Sigmoid colon (tissue), 7 donors: ENCODE data around the gene JAG1. TPM values are rescaled to one million over a fixed set of nuclear protein-coding genes. Genes with fewer than 3 reads are reported as not detected.

ENCODE experiments used
- DNase-seq: peaks from one replicate; pipeline ENCODE4 v3.0.0-alpha.2; 2019
- H3K27ac ChIP-seq, 4 donors: fragments of 200-600 bp; sonication (generic); one replicate each; pipeline ENCODE4 v1.5.1; 2016 to 2019; ENCODE audit warnings: mild to moderate bottlenecking in 1 of 4
- H3K27me3 ChIP-seq, 3 donors: fragments of 200-600 bp; sonication (generic); one replicate each; pipeline ENCODE4 v1.5.1; 2019; ENCODE audit warnings: mild to moderate bottlenecking in 1 of 3
- H3K36me3 ChIP-seq, 4 donors: fragments of 200-600 bp; sonication (generic); one replicate each; pipeline ENCODE4 v1.5.1; 2016 to 2019
- H3K4me1 ChIP-seq, 4 donors: fragments of 200-600 bp; sonication (generic); one replicate each; pipeline ENCODE4 v1.5.1; 2017 to 2019
- H3K4me3 ChIP-seq, 4 donors: fragments of 200-600 bp; sonication (generic); one replicate each; pipeline ENCODE4 v1.5.1; 2017 to 2019; ENCODE audit warnings: mild to moderate bottlenecking in 2 of 4, moderate library complexity in 1 of 4
- H3K9me3 ChIP-seq, 4 donors: fragments of 200-600 bp in 3 of 4; sonication (generic) in 3 of 4; one replicate each; pipeline versions ENCODE4 v1.5.1 to v1.6.1; 2013 to 2019
- EP300 ChIP-seq, 4 donors: sonication (generic); formaldehyde crosslinking; IDR thresholded peaks; one replicate each; pipeline ENCODE4 v1.6.1; 2017; ENCODE audit warnings: antibody characterized with exemption in 4 of 4
- POLR2A ChIP-seq, 2 donors: fragments of 450-650 bp; IDR thresholded peaks; one replicate each; pipeline ENCODE4 v1.6.1; 2016; ENCODE audit warnings: antibody characterized with exemption in 2 of 2, mild to moderate bottlenecking in 2 of 2, moderate library complexity in 2 of 2
- POLR2AphosphoS5 ChIP-seq, 4 donors: sonication (generic); formaldehyde crosslinking; IDR thresholded peaks; one replicate each; pipeline ENCODE4 v1.6.1; 2017; ENCODE audit warnings: antibody characterized with exemption in 4 of 4
- WGBS, 2 donors: extraction: QIAGEN DNeasy Blood & Tissue Kit; methylation state at CpG; one replicate each; pipeline ENCODE4 v1.1.7; 2013; 5-methylcytosine and 5-hydroxymethylcytosine counted together
- intact Hi-C: fragments of 100-400 bp; cut with DNase I; formaldehyde crosslinking; loops from one replicate; pipeline ENCODE4 v1.15.1; 2023
- polyA plus RNA-seq, 3 donors: library from polyadenylated mRNA; stranded (reverse); fragments of 200-250 nt; gene quantifications; one replicate each; pipeline ENCODE4 v1.2.3, GENCODE V29; 2013
- total RNA-seq, 4 donors: library from RNA; depleted of rRNA; stranded (reverse); fragments of >200 nt; gene quantifications; one replicate each; pipeline ENCODE4 v1.1.0, GENCODE V29; 2016
- TF ChIP-seq, protein P1 (sequence below), 4 experiments: fragments of 450-650 bp in 3 of 4; fragments of 200-600 bp in 1 of 4; IDR thresholded peaks; one replicate each; pipeline ENCODE4 v1.5.1; 2016 to 2019; ENCODE audit warnings: antibody characterized with exemption in 4 of 4, mild to moderate bottlenecking in 3 of 4, moderate library complexity in 2 of 4
- donor health status: healthy with polysubstance abuse.
- donor health status: Bipolar disorder and iron deficiency.
- donor health status: healthy.

JAG1 gene
- total and polyA plus RNA-seq, 7 donors, result 3.9 to 76.4 (median 32.4) TPM

DNA sequence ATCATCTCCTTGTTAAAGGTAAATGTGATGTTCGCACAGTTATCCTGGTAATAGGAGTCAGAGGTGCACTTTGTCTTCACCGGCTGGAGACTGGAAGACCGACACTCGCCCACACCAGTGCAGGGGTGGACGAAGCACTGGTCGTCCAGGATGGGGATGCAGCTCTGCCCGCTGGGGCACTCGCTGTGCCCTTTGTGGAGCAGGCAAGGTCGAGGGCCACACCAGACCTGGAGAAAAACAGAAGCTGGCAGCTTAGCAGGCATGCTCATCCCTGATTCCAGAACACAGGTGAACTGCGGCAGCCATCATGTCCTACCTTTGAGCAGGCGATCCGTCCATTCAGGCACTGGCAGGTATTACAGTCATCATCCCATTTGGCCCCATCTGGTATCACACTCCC lies 32.3 kb downstream of the JAG1 start:
- H3K27ac ChIP-seq, result peak overlapping the region in 2 of 4 donors; percentile 8 to 52
- intact Hi-C loops, result no loop called here
- H3K36me3 ChIP-seq, result peaks cover 56 to 79% (median 69%) of the 10 kb centered on the region in 4 donors

GRCh38 chr20:10640897-10641296 lies 32.9 kb downstream of the JAG1 start:
- 93 to 94% methylated on average over 12 of the region's 12 CpGs for WGBS, 2 donors

More for the DNA sequence above, 32.3 kb downstream of the JAG1 start:
- WGBS, 2 donors, result 93 to 96% methylated on average over 12 of the region's 12 CpGs
- TF ChIP-seq POLR2AphosphoS5 (IDR thresholded peaks at IDR 0.05), result no peak
- TF ChIP-seq EP300 (IDR thresholded peaks at IDR 0.05), result no peak
- no peak for TF ChIP-seq POLR2A (IDR thresholded peaks at IDR 0.05)
- TF ChIP-seq, protein P1, sequence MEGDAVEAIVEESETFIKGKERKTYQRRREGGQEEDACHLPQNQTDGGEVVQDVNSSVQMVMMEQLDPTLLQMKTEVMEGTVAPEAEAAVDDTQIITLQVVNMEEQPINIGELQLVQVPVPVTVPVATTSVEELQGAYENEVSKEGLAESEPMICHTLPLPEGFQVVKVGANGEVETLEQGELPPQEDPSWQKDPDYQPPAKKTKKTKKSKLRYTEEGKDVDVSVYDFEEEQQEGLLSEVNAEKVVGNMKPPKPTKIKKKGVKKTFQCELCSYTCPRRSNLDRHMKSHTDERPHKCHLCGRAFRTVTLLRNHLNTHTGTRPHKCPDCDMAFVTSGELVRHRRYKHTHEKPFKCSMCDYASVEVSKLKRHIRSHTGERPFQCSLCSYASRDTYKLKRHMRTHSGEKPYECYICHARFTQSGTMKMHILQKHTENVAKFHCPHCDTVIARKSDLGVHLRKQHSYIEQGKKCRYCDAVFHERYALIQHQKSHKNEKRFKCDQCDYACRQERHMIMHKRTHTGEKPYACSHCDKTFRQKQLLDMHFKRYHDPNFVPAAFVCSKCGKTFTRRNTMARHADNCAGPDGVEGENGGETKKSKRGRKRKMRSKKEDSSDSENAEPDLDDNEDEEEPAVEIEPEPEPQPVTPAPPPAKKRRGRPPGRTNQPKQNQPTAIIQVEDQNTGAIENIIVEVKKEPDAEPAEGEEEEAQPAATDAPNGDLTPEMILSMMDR (IDR thresholded peaks at IDR 0.05), result no peak
- no peak overlapping the region for H3K4me3 ChIP-seq
- no peaks in the 10 kb centered on the region for H3K27me3 ChIP-seq
- DNase-seq, result no peak
- H3K9me3 ChIP-seq, result no peaks in the 10 kb centered on the region
- H3K4me1 ChIP-seq, result peaks cover 0 to 40% (median 28%) of the 10 kb centered on the region in 4 donors

DNA sequence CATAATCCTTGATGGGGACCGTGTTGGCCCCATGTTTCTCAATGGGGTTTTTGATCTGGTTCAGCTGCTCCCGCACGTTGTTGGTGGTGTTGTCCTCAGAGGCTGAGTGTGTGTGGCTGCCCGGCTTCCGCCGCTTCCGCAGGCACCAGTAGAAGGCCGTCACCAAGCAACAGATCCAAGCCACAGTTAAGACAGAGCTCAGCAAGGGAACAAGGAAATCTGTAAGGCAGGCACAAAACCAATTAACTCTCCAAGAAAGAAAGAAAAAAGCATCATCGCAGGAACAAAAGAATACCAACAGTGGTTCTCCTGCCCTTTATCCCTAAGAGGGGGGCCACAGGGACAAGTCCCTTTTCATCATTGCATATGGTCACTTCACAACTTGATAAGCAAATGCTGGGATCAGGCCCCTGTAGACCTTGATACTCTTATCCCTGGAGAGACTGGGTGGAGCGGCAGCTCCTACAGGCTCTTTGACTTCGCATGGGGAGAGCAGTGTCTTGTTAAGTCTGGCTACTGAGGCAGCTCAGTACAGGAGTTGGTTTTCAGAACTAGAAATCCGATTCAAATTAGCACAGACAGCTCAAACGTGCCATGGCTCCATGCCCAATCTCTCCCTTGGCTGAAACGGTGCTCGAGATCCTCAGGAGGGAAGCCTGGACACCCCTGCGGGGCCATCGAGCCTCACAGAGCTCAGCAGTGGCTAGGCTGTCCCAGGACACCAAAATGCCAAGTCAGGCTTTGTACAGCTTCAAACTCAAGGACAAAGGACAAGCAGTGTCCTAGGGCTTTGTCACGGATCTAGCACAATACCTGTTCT lies 33.9 kb downstream of the JAG1 start:
- H3K4me1 ChIP-seq, result peaks cover 0 to 55% (median 43%) of the 10 kb centered on the region in 4 donors
- 81 to 85% methylated on average over 18 of the region's 18 CpGs for WGBS, 2 donors
- H3K27ac ChIP-seq, result peak overlapping the region; percentile 34 to 78 (median 47)
- TF ChIP-seq POLR2AphosphoS5 (IDR thresholded peaks at IDR 0.05), result peak in 1 of 4 donors; percentile 3
- TF ChIP-seq, protein P1 (IDR thresholded peaks at IDR 0.05), result no peak
- no peak for DNase-seq
- no peaks in the 10 kb centered on the region for H3K27me3 ChIP-seq
- H3K36me3 ChIP-seq, result peaks cover 42 to 63% (median 54%) of the 10 kb centered on the region in 4 donors
- H3K9me3 ChIP-seq, result no peaks in the 10 kb centered on the region
- intact Hi-C loops, result no loop called here
- H3K4me3 ChIP-seq, result no peak overlapping the region

More at GRCh38 chr20:10640897-10641296, 32.9 kb downstream of the JAG1 start:
- Histone ChIP-seq H3K4me1 (peaks cover 0 to 46% (median 34%) of the 10 kb centered on the region in 4 donors), H3K27me3 (no peaks in the 10 kb centered on the region), H3K9me3 (no peaks in the 10 kb centered on the region), H3K27ac (peak overlapping the region in 2 of 4 donors; percentile 8 to 34), H3K4me3 (no peak overlapping the region), H3K36me3 (peaks cover 51 to 73% (median 63%) of the 10 kb centered on the region in 4 donors)
- no peak for DNase-seq
- no peak for TF ChIP-seq POLR2A (IDR thresholded peaks at IDR 0.05)
- intact Hi-C loops, result no loop called here

GRCh38 chr20:10639077-10639736 lies 34.6 kb downstream of the JAG1 start:
- peaks cover 34 to 56% (median 47%) of the 10 kb centered on the region in 4 donors for H3K36me3 ChIP-seq
- intact Hi-C loops, result no loop called here
- H3K4me3 ChIP-seq, result no peak overlapping the region
- no peak for DNase-seq
- H3K27ac ChIP-seq, result peak overlapping the region; percentile 23 to 78 (median 47)
- WGBS, 2 donors, result 89 to 93% methylated on average over 23 of the region's 23 CpGs
- TF ChIP-seq, protein P1 (IDR thresholded peaks at IDR 0.05), result no peak
- no peak for TF ChIP-seq POLR2A (IDR thresholded peaks at IDR 0.05)
- TF ChIP-seq EP300 (IDR thresholded peaks at IDR 0.05), result no peak
- TF ChIP-seq POLR2AphosphoS5 (IDR thresholded peaks at IDR 0.05), result peak in 2 of 4 donors; percentile 7 to 10
- no peaks in the 10 kb centered on the region for H3K27me3 ChIP-seq
- no peaks in the 10 kb centered on the region for H3K9me3 ChIP-seq
- H3K4me1 ChIP-seq, result peaks cover 0 to 62% (median 50%) of the 10 kb centered on the region in 4 donors

DNA sequence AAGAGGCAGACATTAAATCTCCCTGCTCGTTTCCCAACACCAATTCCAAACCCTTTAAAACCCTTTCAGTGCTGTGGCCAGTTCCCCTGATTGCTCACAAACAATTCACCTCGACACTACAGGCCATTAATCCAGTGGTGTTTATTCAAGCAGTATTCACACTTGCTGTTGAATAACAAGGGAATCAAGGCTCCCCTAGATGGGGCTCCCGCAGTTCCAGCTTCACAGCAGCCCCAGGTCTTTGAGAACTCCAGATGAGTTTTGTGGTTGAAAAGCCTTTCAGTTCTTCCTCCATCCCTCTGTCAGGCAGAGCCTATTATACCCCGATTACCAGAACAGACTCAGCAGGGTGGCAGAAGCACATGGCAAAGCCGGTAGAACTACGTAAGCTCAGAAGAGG lies 36.2 kb downstream of the JAG1 start:
- H3K4me3 ChIP-seq, result no peak overlapping the region
- peaks cover 0 to 54% (median 47%) of the 10 kb centered on the region in 4 donors for H3K4me1 ChIP-seq
- DNase-seq, result no peak
- no peaks in the 10 kb centered on the region for H3K27me3 ChIP-seq
- H3K27ac ChIP-seq, result peak overlapping the region; percentile 62 to 78 (median 76)
- no peaks in the 10 kb centered on the region for H3K9me3 ChIP-seq
- intact Hi-C loops, result no loop called here
- no peak for TF ChIP-seq POLR2AphosphoS5 (IDR thresholded peaks at IDR 0.05)
- TF ChIP-seq, protein P1 (IDR thresholded peaks at IDR 0.05), result no peak
- no peak for TF ChIP-seq EP300 (IDR thresholded peaks at IDR 0.05)
- TF ChIP-seq POLR2A (IDR thresholded peaks at IDR 0.05), result no peak
- 68 to 72% methylated on average over 6 of the region's 6 CpGs for WGBS, 2 donors
- H3K36me3 ChIP-seq, result peaks cover 30 to 40% (median 34%) of the 10 kb centered on the region in 4 donors
